ENCODE measurements around the gene SCG5.

The SCG5 gene

DNA sequence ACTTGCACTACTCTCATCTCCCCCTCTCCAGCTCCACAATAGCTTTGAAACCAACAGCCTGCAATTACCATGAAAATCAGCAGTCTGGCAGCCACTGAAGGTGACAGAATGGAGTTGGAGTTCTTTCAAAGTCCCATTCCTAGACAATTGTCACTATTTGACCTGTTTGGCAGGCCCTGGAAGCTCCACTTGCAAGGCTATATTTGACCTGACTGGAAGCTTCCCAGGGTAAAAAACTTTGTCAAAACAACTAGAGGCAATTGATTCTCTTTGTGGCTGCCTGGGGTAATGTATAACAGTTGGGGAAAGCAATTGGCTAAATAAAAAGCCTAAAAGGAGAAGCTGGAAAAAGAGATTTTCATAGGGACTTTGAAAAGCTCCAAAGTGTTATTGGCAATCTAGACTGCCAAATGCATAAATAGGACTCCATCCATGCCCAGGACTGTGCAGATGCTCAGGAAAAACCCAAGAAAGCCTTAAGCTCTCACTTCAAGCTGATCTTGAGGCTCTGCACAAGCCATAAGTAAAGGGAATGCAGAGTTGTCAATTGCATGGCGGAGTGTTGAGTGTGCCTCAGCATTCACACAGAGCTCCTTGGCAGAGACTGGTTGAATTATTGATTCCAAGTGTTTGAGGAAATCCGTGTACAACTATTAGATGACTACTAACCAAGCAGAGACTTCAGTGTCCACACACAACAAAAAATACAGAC is 94.6 kb downstream of the SCG5 start:
- no peaks in the 10 kb centered on the region for H3K27me3 ChIP-seq (ENCODE audit: insufficient read depth, low read length)
- TF ChIP-seq, protein P1, sequence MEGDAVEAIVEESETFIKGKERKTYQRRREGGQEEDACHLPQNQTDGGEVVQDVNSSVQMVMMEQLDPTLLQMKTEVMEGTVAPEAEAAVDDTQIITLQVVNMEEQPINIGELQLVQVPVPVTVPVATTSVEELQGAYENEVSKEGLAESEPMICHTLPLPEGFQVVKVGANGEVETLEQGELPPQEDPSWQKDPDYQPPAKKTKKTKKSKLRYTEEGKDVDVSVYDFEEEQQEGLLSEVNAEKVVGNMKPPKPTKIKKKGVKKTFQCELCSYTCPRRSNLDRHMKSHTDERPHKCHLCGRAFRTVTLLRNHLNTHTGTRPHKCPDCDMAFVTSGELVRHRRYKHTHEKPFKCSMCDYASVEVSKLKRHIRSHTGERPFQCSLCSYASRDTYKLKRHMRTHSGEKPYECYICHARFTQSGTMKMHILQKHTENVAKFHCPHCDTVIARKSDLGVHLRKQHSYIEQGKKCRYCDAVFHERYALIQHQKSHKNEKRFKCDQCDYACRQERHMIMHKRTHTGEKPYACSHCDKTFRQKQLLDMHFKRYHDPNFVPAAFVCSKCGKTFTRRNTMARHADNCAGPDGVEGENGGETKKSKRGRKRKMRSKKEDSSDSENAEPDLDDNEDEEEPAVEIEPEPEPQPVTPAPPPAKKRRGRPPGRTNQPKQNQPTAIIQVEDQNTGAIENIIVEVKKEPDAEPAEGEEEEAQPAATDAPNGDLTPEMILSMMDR (IDR thresholded peaks at IDR 0.05; ENCODE audit: low read length), result no peak
- TF ChIP-seq EZH2 (IDR thresholded peaks at IDR 0.05; ENCODE audit: borderline replicate concordance, low read length), result no peak
- H3K9ac ChIP-seq (ENCODE audit: low read length), result no peak overlapping the region
- H3K4me3 ChIP-seq (ENCODE audit: low read depth, low read length, poor library complexity, severe bottlenecking), result no peak overlapping the region
- H3K4me1 ChIP-seq (ENCODE audit: insufficient read depth, low read length, severe bottlenecking), result no peaks in the 10 kb centered on the region
- H3K9me3 ChIP-seq (ENCODE audit: low read length), result no peaks in the 10 kb centered on the region
- H3F3A ChIP-seq (ENCODE audit: insufficient read depth, low read length), result no peaks in the 10 kb centered on the region
- no peaks in the 10 kb centered on the region for H3K36me3 ChIP-seq (ENCODE audit: insufficient read depth, low read length)
- H4K20me1 ChIP-seq (ENCODE audit: insufficient read depth, low read length), result no peaks in the 10 kb centered on the region
- H3K27ac ChIP-seq (ENCODE audit: low read depth, low read length, poor library complexity, severe bottlenecking), result no peak overlapping the region
- H3K4me2 ChIP-seq (ENCODE audit: low read length), result no peak overlapping the region
- no peaks in the 10 kb centered on the region for H3K79me2 ChIP-seq (ENCODE audit: insufficient read depth, low read length)
- no peak overlapping the region for H2AFZ ChIP-seq (ENCODE audit: low read length)
- H3K9me2 ChIP-seq (ENCODE audit: low read depth, low read length), result no peaks in the 10 kb centered on the region

- Histone ChIP-seq H3K27ac (ENCODE audit: low read depth, low read length, poor library complexity, severe bottlenecking) (no peak overlapping the region), H2AFZ (ENCODE audit: low read length) (no peak overlapping the region), H3K4me3 (ENCODE audit: low read depth, low read length, poor library complexity, severe bottlenecking) (no peak overlapping the region), H3K4me2 (ENCODE audit: low read length) (no peak overlapping the region), H3K4me1 (ENCODE audit: insufficient read depth, low read length, severe bottlenecking) (no peaks in the 10 kb centered on the region), H3K9me3 (ENCODE audit: low read length) (no peaks in the 10 kb centered on the region), H3K9me2 (ENCODE audit: low read depth, low read length) (no peaks in the 10 kb centered on the region), H3K27me3 (ENCODE audit: insufficient read depth, low read length) (no peaks in the 10 kb centered on the region), H3K36me3 (ENCODE audit: insufficient read depth, low read length) (no peaks in the 10 kb centered on the region), H3K79me2 (ENCODE audit: insufficient read depth, low read length) (no peaks in the 10 kb centered on the region), H3F3A (ENCODE audit: insufficient read depth, low read length) (no peaks in the 10 kb centered on the region), H3K9ac (ENCODE audit: low read length) (no peak overlapping the region), H4K20me1 (ENCODE audit: insufficient read depth, low read length) (no peaks in the 10 kb centered on the region)
- no peak for TF ChIP-seq EZH2 (IDR thresholded peaks at IDR 0.05; ENCODE audit: borderline replicate concordance, low read length)
- TF ChIP-seq, protein P1 (IDR thresholded peaks at IDR 0.05; ENCODE audit: low read length), result no peak
These were observed 95.2 kb downstream of the SCG5 start for GRCh38 chr15:32736701-32737061.

DNA sequence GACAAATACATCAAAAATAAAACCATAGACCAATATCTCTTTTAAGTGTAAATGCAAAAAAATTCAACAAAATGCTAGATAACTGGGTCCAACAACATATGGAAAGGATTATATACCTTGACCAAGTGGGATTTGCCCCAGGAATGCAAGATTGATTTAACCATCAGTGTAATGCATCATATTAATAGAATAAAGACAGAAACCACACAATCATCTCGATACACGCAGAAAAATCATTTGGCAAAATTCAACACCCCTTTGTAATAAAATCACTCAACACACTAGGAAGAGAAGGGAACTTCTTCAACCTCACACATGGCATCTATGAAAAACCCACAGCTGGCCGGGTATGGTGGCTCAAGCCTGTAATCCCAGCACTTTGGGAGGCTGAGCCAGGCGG is 95.8 kb downstream of the SCG5 start:
- H3K4me3 ChIP-seq (ENCODE audit: low read depth, low read length, poor library complexity, severe bottlenecking), result no peak overlapping the region
- no peaks in the 10 kb centered on the region for H3K9me3 ChIP-seq (ENCODE audit: low read length)
- H3K4me1 ChIP-seq (ENCODE audit: insufficient read depth, low read length, severe bottlenecking), result no peaks in the 10 kb centered on the region
- no peaks in the 10 kb centered on the region for H3K79me2 ChIP-seq (ENCODE audit: insufficient read depth, low read length)
- no peak overlapping the region for H3K27ac ChIP-seq (ENCODE audit: low read depth, low read length, poor library complexity, severe bottlenecking)
- H4K20me1 ChIP-seq (ENCODE audit: insufficient read depth, low read length), result no peaks in the 10 kb centered on the region
- no peaks in the 10 kb centered on the region for H3K36me3 ChIP-seq (ENCODE audit: insufficient read depth, low read length)
- no peak overlapping the region for H3K4me2 ChIP-seq (ENCODE audit: low read length)
- H3F3A ChIP-seq (ENCODE audit: insufficient read depth, low read length), result no peaks in the 10 kb centered on the region
- H3K9me2 ChIP-seq (ENCODE audit: low read depth, low read length), result no peaks in the 10 kb centered on the region
- TF ChIP-seq, protein P1 (IDR thresholded peaks at IDR 0.05; ENCODE audit: low read length), result no peak
- TF ChIP-seq EZH2 (IDR thresholded peaks at IDR 0.05; ENCODE audit: borderline replicate concordance, low read length), result no peak
- H3K9ac ChIP-seq (ENCODE audit: low read length), result no peak overlapping the region
- no peak overlapping the region for H2AFZ ChIP-seq (ENCODE audit: low read length)
- H3K27me3 ChIP-seq (ENCODE audit: insufficient read depth, low read length), result no peaks in the 10 kb centered on the region

Data from OCI-LY1 (cell line).